ENCODE results near the gene MUS81. TPM values are rescaled to one million over a fixed set of nuclear protein-coding genes. Genes with fewer than 3 reads are reported as not detected.

The MUS81 gene
- total and polyA plus RNA-seq, 9 of the 15 experiments (the other 6 are each of a cell fraction or from before 2014, with no cell fraction given) = 13.4 to 118 (median 53.7) TPM

- TF ChIP-seq BDP1 (IDR thresholded peaks at IDR 0.05; ENCODE audit: insufficient read depth, insufficient read length) (no peak), CREM (IDR thresholded peaks at IDR 0.05; ENCODE audit: low read depth) (peak; percentile 95), MTA2 (IDR thresholded peaks at IDR 0.05; ENCODE audit: low read depth) (no peak), WHSC1 (IDR thresholded peaks at IDR 0.05; ENCODE audit: low read length) (no peak), L3MBTL2 (IDR thresholded peaks at IDR 0.05) (peak; percentile 87), ZFP30 (CRISPR knock-in tag; IDR thresholded peaks at IDR 0.05; ENCODE audit: borderline replicate concordance) (no peak), NFIX (CRISPR knock-in tag; IDR thresholded peaks at IDR 0.05; ENCODE audit: low read depth) (no peak), KLF13 (tag; IDR thresholded peaks at IDR 0.05; ENCODE audit: borderline replicate concordance, low read depth) (peak; percentile 86; the same call in 1 of the 2 replicates), EP400 (IDR thresholded peaks at IDR 0.05) (no peak), SMC3 (conservative IDR thresholded peaks at IDR 0.05; ENCODE audit: insufficient read depth, low read depth, low read length) (no peak), ZNF3 (CRISPR knock-in tag; IDR thresholded peaks at IDR 0.05) (no peak), ZNF76 (CRISPR knock-in tag; IDR thresholded peaks at IDR 0.05; ENCODE audit: borderline replicate concordance) (no peak), PHF20 (IDR thresholded peaks at IDR 0.05; ENCODE audit: partially characterized antibody) (no peak), PCBP1 (IDR thresholded peaks at IDR 0.05; ENCODE audit: low read depth, low read length, poor library complexity, severe bottlenecking) (peak; percentile 74), DIDO1 (tag; IDR thresholded peaks at IDR 0.05; ENCODE audit: low read depth) (no peak), KDM2B (CRISPR knock-in tag; IDR thresholded peaks at IDR 0.05) (no peak), HMGN3 (IDR thresholded peaks at IDR 0.05; ENCODE audit: borderline replicate concordance, extremely low read depth, insufficient read length, low read depth, low read length) (peak; percentile 91), ZBTB43 (CRISPR knock-in tag; IDR thresholded peaks at IDR 0.05) (no peak), SAFB2 (IDR thresholded peaks at IDR 0.05; ENCODE audit: borderline replicate concordance, low read depth, low read length, severe bottlenecking) (no peak), SRSF1 (IDR thresholded peaks at IDR 0.05; ENCODE audit: low read depth, low read length) (no peak)
- TF ChIP-seq, protein P1, sequence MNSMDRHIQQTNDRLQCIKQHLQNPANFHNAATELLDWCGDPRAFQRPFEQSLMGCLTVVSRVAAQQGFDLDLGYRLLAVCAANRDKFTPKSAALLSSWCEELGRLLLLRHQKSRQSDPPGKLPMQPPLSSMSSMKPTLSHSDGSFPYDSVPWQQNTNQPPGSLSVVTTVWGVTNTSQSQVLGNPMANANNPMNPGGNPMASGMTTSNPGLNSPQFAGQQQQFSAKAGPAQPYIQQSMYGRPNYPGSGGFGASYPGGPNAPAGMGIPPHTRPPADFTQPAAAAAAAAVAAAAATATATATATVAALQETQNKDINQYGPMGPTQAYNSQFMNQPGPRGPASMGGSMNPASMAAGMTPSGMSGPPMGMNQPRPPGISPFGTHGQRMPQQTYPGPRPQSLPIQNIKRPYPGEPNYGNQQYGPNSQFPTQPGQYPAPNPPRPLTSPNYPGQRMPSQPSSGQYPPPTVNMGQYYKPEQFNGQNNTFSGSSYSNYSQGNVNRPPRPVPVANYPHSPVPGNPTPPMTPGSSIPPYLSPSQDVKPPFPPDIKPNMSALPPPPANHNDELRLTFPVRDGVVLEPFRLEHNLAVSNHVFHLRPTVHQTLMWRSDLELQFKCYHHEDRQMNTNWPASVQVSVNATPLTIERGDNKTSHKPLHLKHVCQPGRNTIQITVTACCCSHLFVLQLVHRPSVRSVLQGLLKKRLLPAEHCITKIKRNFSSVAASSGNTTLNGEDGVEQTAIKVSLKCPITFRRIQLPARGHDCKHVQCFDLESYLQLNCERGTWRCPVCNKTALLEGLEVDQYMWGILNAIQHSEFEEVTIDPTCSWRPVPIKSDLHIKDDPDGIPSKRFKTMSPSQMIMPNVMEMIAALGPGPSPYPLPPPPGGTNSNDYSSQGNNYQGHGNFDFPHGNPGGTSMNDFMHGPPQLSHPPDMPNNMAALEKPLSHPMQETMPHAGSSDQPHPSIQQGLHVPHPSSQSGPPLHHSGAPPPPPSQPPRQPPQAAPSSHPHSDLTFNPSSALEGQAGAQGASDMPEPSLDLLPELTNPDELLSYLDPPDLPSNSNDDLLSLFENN (IDR thresholded peaks at IDR 0.05; ENCODE audit: low read depth in 2 of 2, low read length in 2 of 2) = peak in 1 of 2 experiments; percentile 67; a peak in 1 of 4 replicates
- TF ChIP-seq, protein P2, sequence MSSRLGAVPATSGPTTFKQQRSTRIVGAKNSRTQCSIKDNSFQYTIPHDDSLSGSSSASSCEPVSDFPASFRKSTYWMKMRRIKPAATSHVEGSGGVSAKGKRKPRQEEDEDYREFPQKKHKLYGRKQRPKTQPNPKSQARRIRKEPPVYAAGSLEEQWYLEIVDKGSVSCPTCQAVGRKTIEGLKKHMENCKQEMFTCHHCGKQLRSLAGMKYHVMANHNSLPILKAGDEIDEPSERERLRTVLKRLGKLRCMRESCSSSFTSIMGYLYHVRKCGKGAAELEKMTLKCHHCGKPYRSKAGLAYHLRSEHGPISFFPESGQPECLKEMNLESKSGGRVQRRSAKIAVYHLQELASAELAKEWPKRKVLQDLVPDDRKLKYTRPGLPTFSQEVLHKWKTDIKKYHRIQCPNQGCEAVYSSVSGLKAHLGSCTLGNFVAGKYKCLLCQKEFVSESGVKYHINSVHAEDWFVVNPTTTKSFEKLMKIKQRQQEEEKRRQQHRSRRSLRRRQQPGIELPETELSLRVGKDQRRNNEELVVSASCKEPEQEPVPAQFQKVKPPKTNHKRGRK (tag; IDR thresholded peaks at IDR 0.05) = no peak
Observed at GRCh38 chr11:65900125-65900898, 40.1 kb downstream of the MUS81 start, which contains the start of gene FOSL1 (continued).
